SK-N-SH treated with all-trans-retinoic acid at 6 μM for 48 hours (cell line): Measurements from ENCODE around the gene CHL1.
A peak's percentile ranks its signal among the peaks of the same experiment; 100 is the strongest.

Experiments
- ARNTL ChIP-seq: fragments of 450-650 bp; formaldehyde crosslinking; IDR thresholded peaks from 2 replicates; pipeline ENCODE4 v1.5.0; 2020; ENCODE audit warnings: low read depth, mild to moderate bottlenecking, moderate library complexity, borderline replicate concordance
- CSDC2 ChIP-seq: fragments of 250-450 bp; sonication (Bioruptor Pico); IDR thresholded peaks from 2 replicates; pipeline ENCODE4 v1.5.0; 2020; ENCODE audit warnings: mild to moderate bottlenecking, moderate library complexity
- ESRRG ChIP-seq: fragments of 250-450 bp; sonication (Bioruptor Pico); IDR thresholded peaks from 2 replicates; pipeline ENCODE4 v1.6.1; 2021; ENCODE audit warnings: mild to moderate bottlenecking
- OSR1 ChIP-seq: fragments of 250-450 bp; sonication (Bioruptor Pico); IDR thresholded peaks from 2 replicates; pipeline ENCODE4 v1.8.0; 2022; ENCODE audit warnings: moderate library complexity, mild to moderate bottlenecking, inconsistent platforms
- PATZ1 ChIP-seq: fragments of 250-450 bp; sonication (Bioruptor Pico); IDR thresholded peaks from 2 replicates; pipeline ENCODE4 v1.8.0; 2020; ENCODE audit warnings: mild to moderate bottlenecking, moderate library complexity, borderline replicate concordance
- PPARA ChIP-seq: fragments of 250-450 bp; sonication (Bioruptor Pico); IDR thresholded peaks from 2 replicates; pipeline ENCODE4 v1.5.0; 2020; ENCODE audit warnings: mild to moderate bottlenecking, borderline replicate concordance
- TCF4 ChIP-seq: fragments of 250-450 bp; sonication (Bioruptor Pico); IDR thresholded peaks from 2 replicates; pipeline ENCODE4 v1.8.0; 2021; ENCODE audit warnings: mild to moderate bottlenecking, moderate library complexity, borderline replicate concordance
- TOX ChIP-seq: fragments of 250-450 bp; sonication (Bioruptor Pico); IDR thresholded peaks from 2 replicates; pipeline ENCODE4 v1.8.0; 2021; ENCODE audit warnings: mild to moderate bottlenecking, moderate library complexity, borderline replicate concordance
- ZFP3 ChIP-seq: fragments of 250-450 bp; sonication (Bioruptor Pico); IDR thresholded peaks from 2 replicates; pipeline ENCODE4 v1.5.0; 2020; ENCODE audit warnings: mild to moderate bottlenecking, moderate library complexity
- ZFP30 ChIP-seq: fragments of 450-650 bp; formaldehyde crosslinking; IDR thresholded peaks from 2 replicates; pipeline ENCODE4 v1.5.0; 2022; ENCODE audit warnings: mild to moderate bottlenecking, moderate library complexity
- ZNF565 ChIP-seq: fragments of 450-650 bp; formaldehyde crosslinking; conservative IDR thresholded peaks from 2 replicates; pipeline ENCODE4 v1.5.0; 2020; ENCODE audit warnings: low read depth, mild to moderate bottlenecking, moderate library complexity
- ZNF8 ChIP-seq: fragments of 450-650 bp; formaldehyde crosslinking; IDR thresholded peaks from 2 replicates; pipeline ENCODE4 v1.5.0; 2020; ENCODE audit warnings: mild to moderate bottlenecking, moderate library complexity
- TF ChIP-seq, protein P1 (sequence below): fragments of 250-450 bp; sonication (Bioruptor Pico); IDR thresholded peaks from 2 replicates; pipeline ENCODE4 v1.5.1; 2020; ENCODE audit warnings: low read depth, mild to moderate bottlenecking, moderate library complexity

- TF ChIP-seq, protein P1, sequence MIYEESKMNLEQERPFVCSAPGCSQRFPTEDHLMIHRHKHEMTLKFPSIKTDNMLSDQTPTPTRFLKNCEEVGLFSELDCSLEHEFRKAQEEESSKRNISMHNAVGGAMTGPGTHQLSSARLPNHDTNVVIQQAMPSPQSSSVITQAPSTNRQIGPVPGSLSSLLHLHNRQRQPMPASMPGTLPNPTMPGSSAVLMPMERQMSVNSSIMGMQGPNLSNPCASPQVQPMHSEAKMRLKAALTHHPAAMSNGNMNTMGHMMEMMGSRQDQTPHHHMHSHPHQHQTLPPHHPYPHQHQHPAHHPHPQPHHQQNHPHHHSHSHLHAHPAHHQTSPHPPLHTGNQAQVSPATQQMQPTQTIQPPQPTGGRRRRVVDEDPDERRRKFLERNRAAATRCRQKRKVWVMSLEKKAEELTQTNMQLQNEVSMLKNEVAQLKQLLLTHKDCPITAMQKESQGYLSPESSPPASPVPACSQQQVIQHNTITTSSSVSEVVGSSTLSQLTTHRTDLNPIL (CRISPR knock-in tag): no peak
- TF ChIP-seq PATZ1 (CRISPR knock-in tag) (no peak), TCF4 (CRISPR knock-in tag) (peak; percentile 72; the same call in 1 of the 2 replicates), CSDC2 (no peak), ESRRG (CRISPR knock-in tag) (no peak), ZFP3 (CRISPR knock-in tag) (no peak), PPARA (CRISPR knock-in tag) (no peak), TOX (CRISPR knock-in tag) (no peak), ZNF8 (CRISPR knock-in tag) (no peak), ZFP30 (no peak), ARNTL (no peak), ZNF565 (CRISPR knock-in tag) (no peak), OSR1 (CRISPR knock-in tag) (no peak)
These were observed 95.3 kb downstream of the CHL1 start for GRCh38 chr3:291646-292436.
